H9 (cell line): Measurements from ENCODE around the gene ENPP1. TPM values are rescaled to one million over a fixed set of nuclear protein-coding genes. Genes with fewer than 3 reads are reported as not detected.
A peak's percentile ranks its signal among the peaks of the same experiment; 100 is the strongest.

Experiments
- DNase-seq: peaks from one replicate; pipeline ENCODE4 v3.0.0-alpha.2; 2017
- H2AFZ ChIP-seq: one replicate; pipeline ENCODE4 v1.6.1; 2013; ENCODE audit warnings: mild to moderate bottlenecking, low read length, control low read depth, moderate library complexity
- H2AK5ac ChIP-seq: 2 replicates; pipeline ENCODE4 v1.6.1; 2013; ENCODE audit warnings: low read length, control low read depth, mixed read lengths; ENCODE audit not compliant: insufficient read length
- H2BK120ac ChIP-seq: one replicate; pipeline ENCODE4 v1.6.1; 2013; ENCODE audit warnings: low read depth, mild to moderate bottlenecking, low read length, control low read depth, inconsistent platforms; ENCODE audit not compliant: poor library complexity, severe bottlenecking
- H2BK12ac ChIP-seq: 2 replicates; pipeline ENCODE4 v1.6.1; 2013; ENCODE audit warnings: low read length, control low read depth, mixed read lengths, low read depth; ENCODE audit not compliant: insufficient read length
- H2BK15ac ChIP-seq: 2 replicates; pipeline ENCODE4 v1.6.1; 2013; ENCODE audit warnings: low read depth, low read length, control low read depth
- H2BK20ac ChIP-seq: one replicate; pipeline ENCODE4 v1.6.1; 2013; ENCODE audit warnings: low read depth, mild to moderate bottlenecking, low read length, control low read depth, inconsistent platforms; ENCODE audit not compliant: poor library complexity, severe bottlenecking
- H2BK5ac ChIP-seq: 2 replicates; pipeline ENCODE4 v1.6.1; 2013; ENCODE audit warnings: low read length, control low read depth, mixed read lengths; ENCODE audit not compliant: insufficient read length
- H3K14ac ChIP-seq: 2 replicates; pipeline ENCODE4 v1.6.1; 2013; ENCODE audit warnings: low read length, control low read depth; ENCODE audit not compliant: insufficient read depth
- H3K18ac ChIP-seq: 2 replicates; pipeline ENCODE4 v1.6.1; 2013; ENCODE audit warnings: low read depth, mild to moderate bottlenecking, mixed read lengths, low read length, control low read depth; ENCODE audit not compliant: insufficient read length
- H3K23ac ChIP-seq: 2 replicates; pipeline ENCODE4 v1.6.1; 2013; ENCODE audit warnings: low read length, control low read depth, mixed read lengths, low read depth; ENCODE audit not compliant: insufficient read length
- H3K23me2 ChIP-seq: 2 replicates; pipeline ENCODE4 v1.6.1; 2013; ENCODE audit warnings: low read depth, mild to moderate bottlenecking, mixed read lengths, low read length, control low read depth; ENCODE audit not compliant: insufficient read length, poor library complexity, severe bottlenecking
- H3K27ac ChIP-seq: 2 replicates; pipeline ENCODE4 v1.5.1; 2013; ENCODE audit warnings: low read length, control low read depth, mixed read lengths, low read depth; ENCODE audit not compliant: insufficient read length
- H3K27me3 ChIP-seq: 2 replicates; pipeline ENCODE4 v1.6.1; 2013; ENCODE audit warnings: low read length, control low read depth, inconsistent platforms; ENCODE audit not compliant: insufficient read depth
- H3K4ac ChIP-seq: 2 replicates; pipeline ENCODE4 v1.6.1; 2013; ENCODE audit warnings: low read depth, mild to moderate bottlenecking, control low read depth, inconsistent platforms, low read length, moderate library complexity
- H3K4me1 ChIP-seq: 2 replicates; pipeline ENCODE4 v1.6.1; 2013; ENCODE audit warnings: low read length, control low read depth, inconsistent platforms; ENCODE audit not compliant: insufficient read depth
- H3K4me2 ChIP-seq: 2 replicates; pipeline ENCODE4 v1.6.1; 2013; ENCODE audit warnings: low read length, control low read depth, mixed read lengths; ENCODE audit not compliant: insufficient read length, insufficient read depth
- H3K56ac ChIP-seq: 2 replicates; pipeline ENCODE4 v1.6.1; 2013; ENCODE audit warnings: low read depth, mild to moderate bottlenecking, mixed read lengths, low read length, control low read depth; ENCODE audit not compliant: insufficient read length
- H3K79me1 ChIP-seq: 2 replicates; pipeline ENCODE4 v1.6.1; 2013; ENCODE audit warnings: low read depth, mild to moderate bottlenecking, moderate library complexity, low read length, control low read depth, inconsistent platforms; ENCODE audit not compliant: insufficient read depth, poor library complexity, severe bottlenecking
- H3K79me2 ChIP-seq: 2 replicates; pipeline ENCODE4 v1.6.1; 2013; ENCODE audit warnings: low read length, control low read depth, inconsistent platforms; ENCODE audit not compliant: insufficient read depth
- H3K9ac ChIP-seq: 2 replicates; pipeline ENCODE4 v1.6.1; 2013; ENCODE audit warnings: low read length, control low read depth, mixed read lengths; ENCODE audit not compliant: insufficient read length; ENCODE audit errors: extremely low read depth
- H3K9me3 ChIP-seq: one replicate; pipeline ENCODE4 v1.6.1; 2013; ENCODE audit warnings: low read depth, low read length, inconsistent platforms; ENCODE audit not compliant: control insufficient read depth
- H3T11ph ChIP-seq: one replicate; pipeline ENCODE4 v1.6.1; 2013; ENCODE audit warnings: mild to moderate bottlenecking, low read length, control low read depth, inconsistent platforms
- H4K20me1 ChIP-seq: one replicate; pipeline ENCODE4 v1.6.1; 2013; ENCODE audit not compliant: control insufficient read depth, insufficient read length, insufficient read depth
- H4K5ac ChIP-seq: 2 replicates; pipeline ENCODE4 v1.6.1; 2013; ENCODE audit warnings: low read depth, mild to moderate bottlenecking, mixed read lengths, low read length, control low read depth; ENCODE audit not compliant: insufficient read length
- H4K8ac ChIP-seq: replicated peaks from 2 replicates; pipeline ENCODE4 v1.6.1; 2013; ENCODE audit warnings: low read length, control low read depth, mixed read lengths, low read depth; ENCODE audit not compliant: insufficient read length
- H4K91ac ChIP-seq: 2 replicates; pipeline ENCODE4 v1.6.1; 2013; ENCODE audit warnings: low read depth, mild to moderate bottlenecking, moderate library complexity, mixed read lengths, low read length, control low read depth; ENCODE audit not compliant: insufficient read length
- H3K27ac Mint-ChIP-seq, 3 experiments: 2 replicates in 2 of 3; 3 replicates in 1 of 3; pipeline ENCODE4 v1.8.0; 2020 to 2021; ENCODE audit warnings: mixed read lengths in 3 of 3, mild to moderate bottlenecking in 1 of 3, moderate library complexity in 1 of 3
- H3K27me3 Mint-ChIP-seq: 2 replicates; pipeline ENCODE4 v1.8.0; 2021; ENCODE audit warnings: low read depth, mild to moderate bottlenecking, moderate library complexity, mixed read lengths
- H3K36me3 Mint-ChIP-seq, 3 experiments: 2 replicates in 2 of 3; 3 replicates in 1 of 3; pipeline ENCODE4 v1.8.0; 2020 to 2021; ENCODE audit warnings: low read depth in 3 of 3, mixed read lengths in 3 of 3; ENCODE audit not compliant: insufficient read depth in 1 of 3
- H3K4me1 Mint-ChIP-seq, 2 experiments: 2 replicates each; pipeline ENCODE4 v1.8.0; 2020; ENCODE audit warnings: mixed read lengths in 2 of 2
- H3K4me3 Mint-ChIP-seq, 2 experiments: 2 replicates in 1 of 2; 3 replicates in 1 of 2; pipeline ENCODE4 v1.8.0; 2020 to 2021; ENCODE audit warnings: mild to moderate bottlenecking in 2 of 2, mixed read lengths in 2 of 2, moderate library complexity in 1 of 2
- H3K9me3 Mint-ChIP-seq, 2 experiments: 2 replicates in 1 of 2; 3 replicates in 1 of 2; pipeline ENCODE4 v1.8.0; 2020; ENCODE audit warnings: mild to moderate bottlenecking in 2 of 2, mixed read lengths in 2 of 2, moderate library complexity in 1 of 2
- WGBS: extraction: QIAGEN DNeasy Blood & Tissue Kit; methylation state at CpG from one replicate; pipeline ENCODE4 v1.1.7; 2013; ENCODE audit warnings: missing lambda C conversion rate, low lambda C conversion rate, mixed read lengths; ENCODE audit not compliant: insufficient read length; ENCODE audit errors: extremely low coverage; 5-methylcytosine and 5-hydroxymethylcytosine counted together
- total RNA-seq: library from RNA; stranded (reverse); gene quantifications from 2 replicates; pipeline ENCODE4 v1.2.1, GENCODE V29; 2021
- TF ChIP-seq, protein P1 (sequence below): fragments of 200-600 bp; sonication (generic); conservative IDR thresholded peaks from 3 replicates; pipeline ENCODE4 v1.8.0; 2021; ENCODE audit warnings: antibody characterized with exemption, mild to moderate bottlenecking

The ENPP1 gene
- total RNA-seq, 1 experiment from 2014 or later = 22.5 TPM

DNA sequence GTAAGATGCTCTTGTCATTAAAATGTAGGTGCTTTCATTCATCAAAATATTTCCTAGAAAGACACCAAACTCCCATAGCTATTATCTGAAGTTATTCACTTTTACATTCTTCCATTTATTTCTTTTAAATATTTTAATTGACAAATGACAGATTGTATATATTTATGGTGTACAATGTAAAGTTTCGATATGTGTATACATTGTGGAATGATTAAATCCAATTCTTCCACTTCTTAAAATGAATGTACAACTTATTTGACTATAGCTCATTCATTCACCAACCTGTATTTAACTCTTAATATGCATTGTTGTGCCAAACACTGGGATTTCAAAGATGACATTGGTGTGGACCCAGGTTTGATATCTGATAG lies 102.4 kb downstream of the ENPP1 start:
- no peak overlapping the region for H2AK5ac ChIP-seq
- H3K4ac ChIP-seq = no peak overlapping the region
- H3K79me2 ChIP-seq = no peaks in the 10 kb centered on the region
- no peak overlapping the region for H3K4me2 ChIP-seq
- H4K91ac ChIP-seq = no peak overlapping the region
- TF ChIP-seq, protein P1, sequence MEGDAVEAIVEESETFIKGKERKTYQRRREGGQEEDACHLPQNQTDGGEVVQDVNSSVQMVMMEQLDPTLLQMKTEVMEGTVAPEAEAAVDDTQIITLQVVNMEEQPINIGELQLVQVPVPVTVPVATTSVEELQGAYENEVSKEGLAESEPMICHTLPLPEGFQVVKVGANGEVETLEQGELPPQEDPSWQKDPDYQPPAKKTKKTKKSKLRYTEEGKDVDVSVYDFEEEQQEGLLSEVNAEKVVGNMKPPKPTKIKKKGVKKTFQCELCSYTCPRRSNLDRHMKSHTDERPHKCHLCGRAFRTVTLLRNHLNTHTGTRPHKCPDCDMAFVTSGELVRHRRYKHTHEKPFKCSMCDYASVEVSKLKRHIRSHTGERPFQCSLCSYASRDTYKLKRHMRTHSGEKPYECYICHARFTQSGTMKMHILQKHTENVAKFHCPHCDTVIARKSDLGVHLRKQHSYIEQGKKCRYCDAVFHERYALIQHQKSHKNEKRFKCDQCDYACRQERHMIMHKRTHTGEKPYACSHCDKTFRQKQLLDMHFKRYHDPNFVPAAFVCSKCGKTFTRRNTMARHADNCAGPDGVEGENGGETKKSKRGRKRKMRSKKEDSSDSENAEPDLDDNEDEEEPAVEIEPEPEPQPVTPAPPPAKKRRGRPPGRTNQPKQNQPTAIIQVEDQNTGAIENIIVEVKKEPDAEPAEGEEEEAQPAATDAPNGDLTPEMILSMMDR = peak; percentile 11; the same call in 2 of the 3 replicates
- no CpG with 5 or more reads among the region's 1 CpG for WGBS
- H2BK5ac ChIP-seq = no peak overlapping the region
- H3K23ac ChIP-seq = no peak overlapping the region
- H3K14ac ChIP-seq = no peak overlapping the region
- no peaks in the 10 kb centered on the region for H3K23me2 ChIP-seq
- no peak overlapping the region for H4K8ac ChIP-seq
- H3K79me1 ChIP-seq = no peaks in the 10 kb centered on the region
- no peak overlapping the region for H3K27ac Mint-ChIP-seq
- no peaks in the 10 kb centered on the region for H3K27me3 ChIP-seq
- H3K56ac ChIP-seq = no peak overlapping the region
- no peaks in the 10 kb centered on the region for H4K20me1 ChIP-seq
- H2BK15ac ChIP-seq = no peak overlapping the region
- H3K27ac ChIP-seq = no peak overlapping the region
- no peak overlapping the region for H3T11ph ChIP-seq
- peaks cover 24 to 52% of the 10 kb centered on the region in 2 experiments for H3K4me1 Mint-ChIP-seq
- peaks cover 0 to 88% (median 68%) of the 10 kb centered on the region in 3 experiments; a peak in 6 of 7 replicates for H3K36me3 Mint-ChIP-seq
- H2BK120ac ChIP-seq = no peak overlapping the region
- H4K5ac ChIP-seq = no peak overlapping the region
- peaks cover 8% of the 10 kb centered on the region; the same call in 1 of the 2 replicates for H3K4me1 ChIP-seq
- no peak overlapping the region for H3K18ac ChIP-seq
- no peak overlapping the region for H2AFZ ChIP-seq
- no peak overlapping the region for H2BK12ac ChIP-seq
- H3K4me3 Mint-ChIP-seq = no peak overlapping the region
- H3K9me3 ChIP-seq = no peaks in the 10 kb centered on the region
- no peak for DNase-seq
- H3K9me3 Mint-ChIP-seq = peaks cover 0 to 7% of the 10 kb centered on the region in 2 experiments; a peak in 2 of 5 replicates
- H3K9ac ChIP-seq = no peak overlapping the region
- H3K27me3 Mint-ChIP-seq = no peaks in the 10 kb centered on the region
- H2BK20ac ChIP-seq = no peak overlapping the region
